GM12878 (cell line): ENCODE results near the gene CDCP1.

Source experiments
- CTCF ChIP-seq, 3 experiments: IDR thresholded peaks in 2 of 3; conservative IDR thresholded peaks in 1 of 3; 2 replicates each; pipeline ENCODE4 v1.5.1; 2011; ENCODE audit warnings: low read depth in 3 of 3, low read length in 3 of 3, mild to moderate bottlenecking in 3 of 3, control low read depth in 2 of 3, moderate library complexity in 2 of 3, inconsistent platforms in 1 of 3, mixed read lengths in 1 of 3; ENCODE audit not compliant: control insufficient read depth in 2 of 3, insufficient read depth in 1 of 3; ENCODE audit errors: extremely low read depth in 1 of 3
- ETV6 ChIP-seq, 2 experiments: fragments of 450-650 bp in 1 of 2; IDR thresholded peaks in 1 of 2; conservative IDR thresholded peaks in 1 of 2; 2 replicates each; pipeline ENCODE4 v1.6.1; 2014; ENCODE audit warnings: antibody characterized with exemption in 1 of 2, borderline replicate concordance in 1 of 2, low read depth in 1 of 2, mild to moderate bottlenecking in 1 of 2, moderate library complexity in 1 of 2
- LARP7 ChIP-seq: fragments of 450-650 bp; IDR thresholded peaks from 2 replicates; pipeline ENCODE4 v1.6.1; 2017; ENCODE audit warnings: mild to moderate bottlenecking
- STAT3 ChIP-seq: IDR thresholded peaks from 2 replicates; pipeline ENCODE4 v1.6.1; 2011; ENCODE audit warnings: low read depth, low read length, improper control_type of control experiment

DNA sequence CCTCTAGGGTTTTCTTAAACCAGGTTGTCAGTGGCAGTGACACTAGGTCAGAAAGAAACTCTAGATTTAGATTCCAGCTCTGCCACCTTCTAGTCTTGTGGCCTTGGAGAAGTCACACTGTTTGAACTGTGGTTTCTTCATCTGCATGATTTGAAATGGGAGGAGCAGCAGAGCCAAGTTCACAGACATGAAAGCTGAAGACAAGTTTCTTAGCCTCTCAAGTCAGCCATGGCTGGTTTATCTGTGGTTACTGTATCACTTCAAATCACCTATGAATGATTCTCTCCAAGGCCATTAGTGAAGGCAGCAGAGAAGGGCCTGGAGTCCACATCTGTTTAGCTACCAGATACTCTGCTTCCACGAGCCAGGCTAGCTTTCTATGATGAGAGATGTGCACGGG lies 104.5 kb downstream of the CDCP1 start:
- TF ChIP-seq CTCF (IDR thresholded peaks at IDR 0.05 in 2 of 3, conservative IDR thresholded peaks at IDR 0.05 in 1 of 3; ENCODE audit: control insufficient read depth in 2 of 3, extremely low read depth in 1 of 3, insufficient read depth in 1 of 3, low read depth in 3 of 3, low read length in 3 of 3) (no peak), STAT3 (no peak), LARP7 (no peak), ETV6 (conservative IDR thresholded peaks at IDR 0.05 in 1 of 2, IDR thresholded peaks at IDR 0.05 in 1 of 2; ENCODE audit: borderline replicate concordance in 1 of 2, low read depth in 1 of 2) (no peak)
